Esophagus mucosa (tissue), 1 donor: Measurements from ENCODE around the gene PSME3IP1. TPM values are rescaled to one million over a fixed set of nuclear protein-coding genes. Genes with fewer than 3 reads are reported as not detected.

ENCODE experiments used
- ATAC-seq: fragments of 200-7000 bp; cut with Tn5 transposase; one replicate; pipeline ENCODE4 v1.9.1; 2020
- total RNA-seq: library from RNA; stranded (reverse); gene quantifications from one replicate; pipeline ENCODE4 v1.2.4, GENCODE V29; 2023
- donor health status: DM: yes; HTN: yes; CAD: no.

PSME3IP1 gene
- total RNA-seq, 1 donor from 2014 or later: 63.1 TPM

DNA sequence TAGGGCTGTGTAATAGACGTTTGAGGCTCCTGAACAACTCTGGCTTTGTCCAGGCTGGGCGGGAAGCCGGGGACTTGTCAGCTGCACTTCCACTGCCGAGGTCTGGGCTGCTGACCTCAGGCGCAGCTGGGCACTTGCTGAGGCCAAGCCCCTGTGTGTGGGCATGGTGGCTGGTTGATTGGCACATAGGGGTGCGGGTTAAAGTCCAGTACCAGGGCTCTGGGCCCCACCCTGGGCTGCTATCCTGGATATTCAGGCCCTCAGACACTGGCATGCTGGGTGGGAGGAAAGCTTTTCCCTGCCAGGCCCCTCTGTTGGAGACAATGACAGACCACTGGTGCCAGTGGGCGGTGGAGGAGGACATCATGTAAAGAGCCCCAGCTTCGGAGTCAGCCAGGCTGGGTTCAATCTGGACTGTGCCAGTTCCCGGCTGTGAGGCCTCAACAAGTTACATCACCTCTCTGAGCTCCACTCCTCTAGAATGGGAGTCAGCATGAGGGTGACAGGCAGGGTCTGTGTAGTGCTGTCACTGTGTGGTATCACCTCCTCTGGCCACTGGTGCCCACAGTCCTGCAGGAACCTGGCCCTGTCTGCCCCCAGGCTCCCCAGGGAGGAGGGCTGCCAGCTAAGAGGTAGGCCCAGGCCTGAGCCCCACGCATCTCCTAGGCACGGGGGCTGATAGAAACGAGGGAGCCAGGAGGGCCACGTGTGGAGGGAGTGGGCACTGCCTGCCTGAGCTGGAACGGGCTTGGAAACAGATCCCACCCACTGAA, 42.5 kb downstream of the PSME3IP1 start:
- no peak for ATAC-seq

DNA sequence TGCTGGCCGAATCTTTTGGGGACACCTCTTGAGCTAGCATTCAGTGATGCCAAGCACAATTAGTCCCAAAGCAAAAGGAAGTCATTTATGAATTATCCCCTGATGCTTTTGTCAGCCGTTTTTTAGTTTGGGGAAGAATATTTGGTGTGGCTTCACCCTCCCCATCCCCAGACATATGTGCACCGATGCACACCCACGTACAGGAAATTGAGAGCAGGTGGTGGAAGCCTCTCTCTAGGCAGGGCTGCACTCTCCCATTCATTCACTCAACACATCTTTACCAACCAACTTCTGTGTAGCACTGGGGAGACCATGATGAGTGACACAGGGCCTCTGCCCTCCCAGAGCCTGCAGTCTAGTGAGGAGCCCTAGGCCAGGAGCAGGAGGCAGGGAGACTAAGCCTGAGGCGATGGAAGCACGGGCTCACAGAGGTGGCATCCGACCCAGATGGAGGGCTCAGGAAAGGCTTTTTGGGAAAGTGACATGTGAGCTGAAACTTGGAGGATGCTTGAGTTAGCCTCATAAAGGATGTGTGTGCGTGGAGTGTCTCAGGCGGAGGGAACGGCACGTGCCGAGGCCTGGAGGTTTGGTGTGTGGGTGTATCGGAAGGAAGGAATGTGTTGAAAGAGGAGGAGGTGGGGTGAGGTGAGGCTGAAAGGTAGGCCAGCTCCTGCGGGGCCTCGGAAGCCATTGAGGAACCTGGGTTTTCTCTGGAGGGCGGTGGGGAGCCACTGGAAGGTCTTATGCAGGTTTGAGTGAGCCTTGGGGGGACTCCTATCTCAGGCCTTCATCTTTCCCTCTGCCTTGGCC, 43.8 kb downstream of the PSME3IP1 start:
- no peak for ATAC-seq

DNA sequence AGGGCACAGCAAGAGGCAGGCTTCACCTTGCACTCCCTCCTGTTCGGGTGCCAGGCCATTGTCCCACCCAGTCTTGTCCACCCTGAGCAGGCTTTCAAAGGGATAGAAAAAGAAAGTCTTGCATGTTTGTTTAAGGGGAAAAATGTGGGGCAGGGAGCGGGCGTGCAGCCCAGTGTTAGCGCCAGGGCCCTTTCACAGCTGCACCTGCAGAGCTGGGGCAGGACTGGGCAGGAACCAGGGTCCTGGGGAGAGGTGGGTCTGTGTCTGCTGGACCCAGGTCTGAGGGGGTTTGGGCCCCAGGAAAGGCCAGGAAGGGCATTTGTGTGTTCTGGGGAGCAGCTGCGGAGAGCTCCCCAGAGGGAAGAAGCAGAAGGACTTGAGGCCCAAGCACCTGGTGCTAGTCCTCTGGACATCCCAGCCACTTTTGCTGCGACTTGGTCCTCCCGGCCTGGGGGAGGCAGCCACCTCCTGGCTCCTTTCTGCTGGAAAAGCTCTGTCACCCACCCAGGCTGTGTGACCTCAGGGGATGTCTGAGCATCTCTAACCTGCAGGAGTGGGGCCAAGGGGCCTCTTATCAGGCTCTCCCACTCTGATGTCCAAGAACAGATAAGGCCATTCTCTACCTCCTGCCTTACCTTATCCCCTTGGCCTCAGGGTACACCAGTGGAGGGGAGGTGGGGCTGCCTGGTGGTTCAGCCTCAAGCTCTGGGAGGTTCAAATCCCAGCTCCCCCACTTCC, 44.7 kb downstream of the PSME3IP1 start:
- no peak for ATAC-seq

DNA sequence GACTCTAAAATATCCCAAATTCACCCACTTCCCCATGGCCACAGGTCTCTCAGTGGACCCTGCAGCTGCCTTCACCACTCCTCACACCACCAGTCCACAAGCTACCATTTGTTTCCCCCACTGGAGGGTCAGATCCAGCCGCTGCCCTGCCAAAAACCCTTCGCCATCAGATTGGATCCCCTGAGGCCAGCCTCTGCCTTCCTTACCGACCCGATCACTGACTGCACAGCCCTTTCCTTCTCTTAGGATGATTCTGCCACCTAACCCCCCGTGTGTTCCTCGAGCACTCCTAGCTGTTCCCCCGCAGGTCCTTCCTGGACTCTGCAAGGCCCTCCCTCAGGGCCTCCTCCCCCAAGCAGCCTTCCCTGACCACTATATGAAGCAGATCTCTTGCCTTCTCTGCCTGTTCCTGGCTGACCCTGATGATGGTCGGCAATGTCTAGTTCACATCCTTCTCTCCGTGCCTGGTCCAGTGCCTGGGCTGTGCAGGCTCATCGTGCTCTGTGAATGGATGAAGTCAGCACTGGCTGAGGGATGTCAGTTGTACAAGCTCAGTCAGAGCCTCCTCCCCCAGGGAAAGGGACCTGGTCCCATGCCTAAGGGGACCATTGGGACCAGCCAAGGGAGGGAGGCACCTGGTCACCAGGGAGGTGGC, 47.4 kb downstream of the PSME3IP1 start:
- ATAC-seq: no peak

DNA sequence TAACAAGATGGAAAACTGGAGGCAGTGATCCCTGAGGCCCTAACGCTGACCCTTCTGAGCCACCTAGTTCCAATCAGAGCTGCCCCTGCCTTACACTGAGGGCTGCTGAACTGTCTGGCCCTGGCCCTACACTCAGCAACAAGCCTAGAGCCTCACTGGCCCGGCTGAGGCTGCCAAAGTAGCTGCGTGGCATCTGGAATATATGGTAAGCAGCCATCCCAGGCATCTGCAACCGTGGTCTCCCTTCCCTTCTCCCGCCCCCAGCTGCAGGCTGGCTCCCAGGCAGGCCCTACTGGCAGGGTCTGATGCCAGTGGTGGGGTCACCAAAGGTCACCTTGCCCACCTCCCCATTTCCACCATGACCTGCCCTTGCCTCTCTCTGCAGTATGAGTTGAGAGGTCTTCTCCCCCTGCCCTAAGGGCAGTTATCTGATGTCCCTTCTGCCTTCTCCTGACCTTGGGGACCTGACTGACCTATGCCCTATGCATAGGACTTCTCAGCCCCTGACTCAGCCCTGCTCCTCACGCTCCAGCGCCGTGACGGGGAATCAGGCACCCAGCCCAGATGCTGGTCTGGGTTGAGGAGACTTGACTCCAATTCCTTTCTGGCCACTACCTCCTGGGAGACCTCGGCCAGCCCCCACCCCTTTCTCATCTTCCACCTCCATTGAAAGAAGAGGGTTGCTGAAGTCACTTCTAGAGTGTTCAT, 48.1 kb downstream of the PSME3IP1 start:
- ATAC-seq: no peak

DNA sequence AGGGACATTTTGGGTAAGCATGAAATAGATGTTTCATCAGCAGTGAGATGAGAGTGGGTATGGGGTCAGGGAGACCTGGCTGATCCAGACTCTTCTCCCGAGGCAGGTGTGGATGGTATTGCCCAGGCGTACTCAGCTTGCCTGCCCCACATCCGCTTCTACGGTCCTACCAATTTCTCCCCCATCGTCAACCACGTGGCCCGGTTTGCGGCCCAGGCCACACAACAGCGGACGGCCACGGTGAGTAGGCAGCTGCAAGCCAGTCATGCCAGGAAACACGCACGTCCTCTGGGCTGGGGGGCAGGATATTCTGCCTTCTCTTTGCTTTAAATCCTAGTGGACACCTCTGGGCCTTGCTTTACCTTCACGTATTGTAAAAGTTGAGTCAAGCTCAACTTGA, 48.8 kb downstream of the PSME3IP1 start:
- ATAC-seq: no peak

DNA sequence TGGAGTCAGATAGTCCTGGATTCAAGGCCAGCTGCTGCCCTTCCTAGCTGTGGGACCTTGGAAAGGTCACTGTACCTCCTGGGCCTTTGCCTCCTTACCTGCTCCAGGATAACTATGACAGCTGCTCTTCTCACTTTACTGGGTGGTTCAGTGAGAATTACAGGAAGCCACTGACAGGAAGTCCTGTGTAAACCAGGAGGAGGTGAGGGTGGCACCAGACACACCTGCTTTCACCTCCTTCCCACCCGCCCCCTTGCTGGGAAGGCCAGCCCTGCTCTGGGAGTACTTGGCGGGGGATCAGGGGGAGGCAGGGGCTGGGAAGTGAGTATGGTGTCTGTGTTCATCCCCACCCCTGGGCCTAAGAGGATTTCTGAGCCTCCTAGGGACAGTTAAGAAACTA, 50.9 kb downstream of the PSME3IP1 start:
- ATAC-seq: peak; percentile 31

DNA sequence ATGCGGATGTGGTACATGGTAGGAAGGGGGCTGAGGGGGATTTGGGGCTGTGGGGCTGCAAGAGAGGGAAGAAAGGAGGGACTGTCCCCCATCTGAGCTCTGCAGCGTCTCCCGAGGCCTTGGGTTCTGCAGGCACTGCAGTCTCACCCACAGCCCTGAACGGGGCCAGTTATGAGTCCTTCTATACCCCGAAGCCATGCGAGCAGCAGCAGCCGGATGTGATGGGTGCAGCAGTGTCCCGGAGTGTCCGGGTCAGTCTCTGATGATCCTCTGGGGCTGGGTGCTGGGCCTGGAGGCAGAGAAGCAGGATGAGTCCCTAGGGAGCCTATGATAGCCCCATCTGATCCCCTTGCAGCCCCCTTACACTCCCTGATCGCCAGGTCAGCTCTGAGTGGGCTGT, 52.0 kb downstream of the PSME3IP1 start:
- ATAC-seq: no peak

DNA sequence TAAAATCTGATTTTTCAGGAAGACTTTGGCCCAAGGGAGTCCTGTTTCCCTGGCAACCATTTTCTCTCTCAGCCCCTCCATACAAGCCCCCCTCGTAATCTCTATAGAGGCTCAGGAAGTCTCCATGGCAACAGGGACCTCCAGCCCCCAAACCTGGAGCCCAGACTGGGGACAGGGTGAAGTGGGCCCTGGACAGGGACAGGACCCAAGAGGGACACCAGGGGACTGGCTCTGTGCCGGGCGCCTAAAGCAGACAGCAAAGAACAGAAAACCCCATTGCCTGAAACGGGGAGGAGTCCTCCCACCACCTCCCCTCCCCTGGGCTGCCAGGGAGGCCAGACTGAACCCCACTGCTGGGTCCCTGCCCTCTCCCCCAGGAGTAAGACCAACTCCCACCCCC, 52.8 kb downstream of the PSME3IP1 start:
- ATAC-seq: no peak

DNA sequence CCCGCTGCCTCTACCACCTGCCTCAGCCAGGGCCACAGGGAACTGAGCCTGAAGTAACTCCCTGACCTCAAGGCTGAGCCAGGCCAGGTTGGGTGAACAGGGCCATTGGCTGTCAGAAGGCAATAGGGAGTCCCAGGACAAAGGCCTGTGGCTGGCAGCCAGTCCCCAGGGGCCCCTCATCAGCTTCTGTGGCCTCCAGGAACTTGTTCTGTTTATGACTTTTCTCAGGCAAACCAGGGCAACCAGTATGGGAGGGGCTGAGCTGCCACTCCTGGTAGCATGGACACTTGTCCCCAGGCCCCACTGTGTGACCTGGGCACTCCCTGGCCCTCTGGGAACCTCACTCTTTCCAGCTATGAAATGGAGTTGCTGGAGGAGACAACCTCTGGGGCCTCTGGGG, 53.4 kb downstream of the PSME3IP1 start:
- peak; percentile 62 for ATAC-seq

DNA sequence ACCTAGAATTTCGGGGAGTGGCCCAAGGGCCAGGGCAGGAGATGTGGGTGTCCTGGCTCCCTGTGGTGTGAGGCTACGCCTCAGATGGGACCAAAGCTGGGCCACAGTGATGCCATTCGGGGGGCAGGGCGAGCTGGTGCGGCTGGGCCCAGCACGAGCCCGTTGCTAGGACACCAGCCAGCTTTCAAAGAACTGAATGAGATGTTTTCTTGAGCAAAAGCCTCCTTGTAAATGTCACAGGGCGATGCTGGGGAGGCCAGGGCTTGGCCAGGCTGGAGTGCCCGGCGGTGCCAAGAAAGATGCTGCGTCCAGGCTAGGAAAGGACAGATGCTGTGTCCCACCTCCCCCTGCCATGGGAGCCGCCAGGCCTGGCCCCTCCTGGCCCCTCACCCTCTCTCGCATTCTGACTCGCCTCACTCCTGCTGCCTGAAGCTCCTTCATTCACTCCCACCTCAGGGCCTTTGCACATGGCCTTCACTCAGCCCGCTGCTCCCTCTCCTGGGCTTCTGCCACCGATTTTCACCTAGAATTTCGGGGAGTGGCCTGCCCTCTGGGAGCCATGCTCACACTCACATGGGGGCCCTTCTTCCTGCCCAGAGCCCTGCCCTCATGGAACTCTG, 54.4 kb downstream of the PSME3IP1 start:
- no peak for ATAC-seq

DNA sequence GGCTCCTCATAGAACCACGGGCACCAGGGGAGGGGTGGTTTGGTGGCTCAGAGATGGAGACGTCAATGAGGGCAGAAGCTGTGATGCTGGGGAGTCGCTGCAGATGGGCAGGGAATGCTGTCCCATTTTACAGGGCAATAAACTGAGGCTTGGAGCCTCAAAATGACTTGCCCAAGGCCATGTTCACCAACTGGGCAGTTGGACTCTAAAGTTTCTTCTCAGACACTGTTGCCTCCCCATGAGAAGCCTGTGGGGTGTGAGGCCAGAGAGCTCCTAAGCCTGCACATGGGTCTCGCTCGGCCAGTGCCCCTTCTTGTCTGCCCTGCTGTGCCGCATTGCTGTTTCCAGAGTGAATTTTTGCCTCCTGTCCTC, 54.9 kb downstream of the PSME3IP1 start:
- ATAC-seq: no peak

DNA sequence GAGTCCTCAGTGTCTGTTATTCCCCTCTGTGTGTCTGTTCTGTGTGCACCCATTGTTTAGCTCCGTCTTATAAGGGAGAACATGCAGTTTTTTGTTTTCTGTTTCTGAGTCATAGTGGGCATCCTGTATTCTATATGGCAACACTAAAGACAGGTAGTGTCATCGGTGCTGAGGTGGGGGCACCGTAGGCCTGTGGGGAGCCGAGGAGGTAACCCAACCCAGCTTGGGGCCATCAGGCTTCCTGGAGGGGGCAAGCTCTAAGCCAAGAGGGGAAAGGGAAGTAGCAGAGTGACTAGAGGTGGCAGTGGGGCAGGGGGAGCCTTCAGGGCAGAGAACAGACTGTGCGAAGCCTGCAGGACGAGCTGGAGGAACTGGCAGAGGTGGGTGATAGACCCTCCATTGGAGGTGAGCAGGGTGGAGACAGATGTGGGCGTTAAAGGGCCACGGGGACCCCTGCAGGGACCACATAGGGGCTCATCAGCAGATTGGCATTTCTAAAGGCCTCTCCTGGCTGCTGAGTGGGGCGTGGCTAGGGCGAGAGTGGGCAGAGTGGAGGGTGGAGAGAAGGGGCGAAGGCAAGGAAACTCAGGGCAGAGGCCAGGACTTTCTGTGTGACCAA, 57.0 kb downstream of the PSME3IP1 start:
- no peak for ATAC-seq

DNA sequence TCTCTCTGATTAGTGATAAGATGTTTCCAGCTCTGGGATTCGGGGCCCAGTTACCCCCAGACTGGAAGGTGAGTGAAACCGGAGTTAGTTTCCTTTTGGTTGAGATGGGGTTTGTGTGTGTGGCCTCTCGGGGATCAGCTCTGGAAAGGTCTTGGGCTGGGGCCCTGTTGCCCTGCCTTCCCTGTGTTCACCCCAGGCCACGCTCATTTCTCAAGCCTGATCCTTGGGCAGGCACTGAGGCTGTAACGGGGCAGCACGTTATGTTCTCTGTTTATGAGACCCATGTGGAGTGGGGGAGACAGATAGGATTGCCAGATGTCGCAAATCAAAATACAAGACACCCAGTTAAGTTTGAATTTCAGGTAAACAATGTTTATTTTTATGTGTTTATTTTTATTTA, 58.0 kb downstream of the PSME3IP1 start:
- no peak for ATAC-seq

DNA sequence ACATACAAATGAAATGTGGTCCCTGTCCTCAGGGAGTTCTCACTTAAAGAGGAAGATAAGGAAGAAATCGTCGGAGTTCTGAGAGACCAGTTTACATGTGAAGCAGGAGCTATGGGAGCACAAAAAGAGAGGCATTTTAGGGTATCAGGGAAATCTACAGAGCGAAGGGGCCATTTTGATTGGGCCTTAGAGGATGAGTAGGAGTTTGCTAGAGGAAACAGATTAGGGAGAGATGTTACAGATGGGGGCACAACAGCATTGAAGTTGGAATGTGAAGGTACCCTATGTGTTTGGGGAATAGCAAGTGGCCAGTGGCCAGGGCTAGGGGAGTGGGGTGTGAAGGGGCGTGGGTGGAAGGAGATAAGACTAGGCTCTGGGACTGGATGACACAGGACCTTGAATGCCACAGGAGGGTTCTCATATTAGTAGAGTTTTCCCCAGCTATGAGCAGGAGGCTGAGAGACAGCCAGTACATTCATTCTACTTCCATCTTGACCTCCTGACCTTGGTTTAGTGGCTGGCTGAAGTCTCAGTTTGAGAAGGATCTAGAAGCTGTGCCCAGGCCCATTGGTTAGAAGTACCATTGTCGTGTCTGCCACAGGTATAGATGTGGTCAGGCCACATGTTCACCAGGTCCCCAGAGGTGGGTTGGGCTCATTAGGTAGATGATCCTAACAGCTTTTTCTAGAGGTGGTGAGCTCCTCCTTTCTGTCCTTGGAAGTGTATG, 58.6 kb downstream of the PSME3IP1 start:
- no peak for ATAC-seq

DNA sequence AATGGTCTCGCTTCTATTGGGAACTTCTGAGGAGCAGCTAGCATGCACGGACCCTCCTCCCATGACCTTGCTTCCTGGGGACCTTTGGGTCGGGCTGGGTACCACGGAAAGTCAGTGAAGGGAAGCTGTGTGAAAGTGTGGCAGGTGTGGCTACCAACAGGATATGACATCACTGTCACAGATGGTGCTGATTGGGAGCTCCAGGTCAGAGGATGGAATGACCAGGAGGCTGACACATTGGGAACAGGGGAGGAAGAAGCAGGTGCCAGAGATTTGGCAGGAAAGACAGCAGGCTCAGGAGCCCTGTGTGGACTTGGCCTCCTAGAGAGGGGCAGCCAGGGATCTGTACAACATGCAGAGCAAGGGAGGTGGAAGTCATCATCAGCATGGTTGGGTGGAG, 59.4 kb downstream of the PSME3IP1 start:
- ATAC-seq: no peak

DNA sequence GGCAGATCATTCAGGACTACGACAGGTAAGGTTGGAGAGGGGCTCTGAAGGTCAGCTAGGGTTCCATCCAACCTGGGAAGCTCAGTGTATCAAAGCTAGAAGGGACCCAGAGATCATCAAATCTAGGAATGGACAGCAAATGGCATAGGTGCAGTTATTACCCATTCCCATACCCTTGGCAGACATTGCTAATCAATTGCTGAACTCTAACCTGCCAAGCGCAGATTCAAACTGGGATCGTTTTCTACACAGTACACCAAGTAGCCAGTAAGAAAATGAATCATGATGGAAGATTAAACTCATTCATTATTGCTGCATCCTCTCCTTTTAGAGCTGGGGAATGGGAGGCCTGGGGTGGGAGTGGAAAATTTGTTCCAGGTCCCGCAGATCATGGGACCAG, 59.9 kb downstream of the PSME3IP1 start:
- ATAC-seq: no peak

DNA sequence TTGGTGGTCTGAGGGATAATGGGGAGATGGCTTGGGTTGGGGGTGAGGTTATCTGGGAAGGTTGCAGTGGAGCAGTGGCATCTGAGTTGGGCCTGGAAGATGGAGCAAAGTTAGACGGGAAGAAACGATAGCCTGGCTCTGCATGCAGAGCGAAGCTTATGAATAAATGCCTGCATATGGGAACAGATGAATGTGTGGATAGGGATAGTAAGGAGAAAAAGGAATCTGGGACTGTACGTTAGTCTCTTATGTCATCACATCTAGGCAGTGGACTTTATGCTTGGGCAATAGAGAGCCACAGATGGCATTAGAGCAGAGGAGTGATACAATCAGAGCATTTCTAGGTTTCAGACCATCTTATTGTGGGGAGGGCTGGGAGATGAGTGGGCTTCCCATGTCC, 60.5 kb downstream of the PSME3IP1 start:
- ATAC-seq: no peak

DNA sequence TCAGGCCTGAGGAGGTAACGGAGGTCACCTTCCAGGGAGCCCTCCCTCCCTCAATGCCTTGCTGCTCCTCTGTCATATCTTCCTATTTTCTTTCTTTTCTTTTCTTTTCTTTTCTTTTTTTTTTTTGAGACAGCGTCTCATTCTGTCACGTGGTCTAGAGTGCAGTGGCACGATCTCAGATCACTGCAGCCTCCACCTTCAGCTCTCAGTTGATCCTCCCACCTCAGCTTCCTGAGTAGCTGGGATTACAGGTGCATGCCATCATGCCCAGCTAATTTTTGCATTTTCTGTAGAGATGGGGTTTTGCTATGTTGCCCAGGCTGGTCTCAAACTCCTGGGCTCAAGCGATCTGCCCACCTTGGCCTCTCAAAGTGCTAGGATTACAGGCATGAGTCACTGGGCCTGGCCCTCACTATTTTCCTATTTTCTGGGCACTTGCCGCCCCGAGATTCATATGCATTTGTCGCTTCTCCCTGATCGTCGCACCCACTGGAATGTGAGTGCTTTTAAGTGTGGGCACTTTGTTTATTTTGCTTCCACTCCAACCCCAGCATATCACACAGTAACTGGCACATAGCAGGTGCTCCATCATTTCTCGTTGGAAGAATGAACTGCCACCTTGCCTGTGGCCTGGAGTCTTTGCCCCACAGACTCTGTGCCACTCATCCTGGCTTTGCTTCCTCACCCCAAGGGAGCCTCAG, 61.7 kb downstream of the PSME3IP1 start:
- no peak for ATAC-seq
